Prostate gland (tissue), 2 donors: ENCODE results near the gene INKA2.

Experiments used
- CTCF ChIP-seq, 4 experiments: fragments of 200-600 bp in 2 of 4; fragments of 450-650 bp in 2 of 4; sonication (generic) in 2 of 4; IDR thresholded peaks; 1 replicate in 3 of 4; 2 replicates in 1 of 4; pipeline ENCODE4 v1.5.1; 2016 to 2019; ENCODE audit warnings: antibody characterized with exemption in 4 of 4, mild to moderate bottlenecking in 2 of 4, moderate library complexity in 2 of 4
- POLR2A ChIP-seq: fragments of 450-650 bp; IDR thresholded peaks from one replicate; pipeline ENCODE4 v1.6.1; 2016; ENCODE audit warnings: antibody characterized with exemption, mild to moderate bottlenecking

- no peak for TF ChIP-seq CTCF (IDR thresholded peaks at IDR 0.05)
- no peak for TF ChIP-seq POLR2A
These were observed 4.8 kb downstream of the INKA2 start for GRCh38 chr1:111734426-111734825.
